HFF-Myc (cell line): ENCODE results near the gene CELF5.

Experiments
- DNase-seq: peaks from one replicate; pipeline ENCODE4 v3.0.0-alpha.2; 2011; ENCODE audit warnings: low read depth; ENCODE audit errors: extremely low read depth
- H3K4me3 ChIP-seq: replicated peaks from 2 replicates; pipeline ENCODE4 v1.5.1; 2011; ENCODE audit warnings: low read depth, mild to moderate bottlenecking, control low read depth, low read length
- CTCF ChIP-seq: IDR thresholded peaks from 2 replicates; pipeline ENCODE4 v1.5.1; 2012; ENCODE audit warnings: mild to moderate bottlenecking, low read depth, low read length, control low read depth; ENCODE audit errors: missing control alignments

The CELF5 gene

GRCh38 chr19:3249408-3249807 is 24.9 kb downstream of the CELF5 start:
- no peak overlapping the region for H3K4me3 ChIP-seq
- no peak for TF ChIP-seq CTCF
- no peak for DNase-seq

- DNase-seq: no peak
These were observed 26.2 kb downstream of the CELF5 start for GRCh38 chr19:3250675-3251074.

GRCh38 chr19:3251229-3251628 is 26.8 kb downstream of the CELF5 start:
- no peak for TF ChIP-seq CTCF
- no peak for DNase-seq
- no peak overlapping the region for H3K4me3 ChIP-seq

More at GRCh38 chr19:3250675-3251074, 26.2 kb downstream of the CELF5 start:
- no peak overlapping the region for H3K4me3 ChIP-seq
- peak; percentile 64 for TF ChIP-seq CTCF

- no peak for TF ChIP-seq CTCF
- no peak overlapping the region for H3K4me3 ChIP-seq
- DNase-seq: no peak
These were observed 28.2 kb downstream of the CELF5 start for GRCh38 chr19:3252650-3253049.

GRCh38 chr19:3253270-3253669 is 28.8 kb downstream of the CELF5 start:
- H3K4me3 ChIP-seq: no peak overlapping the region
- DNase-seq: no peak
- no peak for TF ChIP-seq CTCF

GRCh38 chr19:3254520-3254919 is 30.1 kb downstream of the CELF5 start:
- TF ChIP-seq CTCF: no peak
- DNase-seq: no peak

GRCh38 chr19:3257071-3257470 is 32.6 kb downstream of the CELF5 start:
- no peak overlapping the region for H3K4me3 ChIP-seq
- DNase-seq: no peak
- no peak for TF ChIP-seq CTCF

More at GRCh38 chr19:3254520-3254919, 30.1 kb downstream of the CELF5 start:
- H3K4me3 ChIP-seq: no peak overlapping the region
